Stimulated activated CD4-positive, alpha-beta T cell treated with anti-CD3 and anti-CD28 coated beads, Interleukin-1b, Interleukin-23, amount 100 ng/mL, for 4 hours (primary cell): ENCODE results near the gene REM2.

Experiments
- DNase-seq, 2 donors: peaks; one replicate each; pipeline ENCODE4 v3.0.0-alpha.2; 2020; ENCODE audit warnings: low read depth in 2 of 2

REM2 gene, protein sequence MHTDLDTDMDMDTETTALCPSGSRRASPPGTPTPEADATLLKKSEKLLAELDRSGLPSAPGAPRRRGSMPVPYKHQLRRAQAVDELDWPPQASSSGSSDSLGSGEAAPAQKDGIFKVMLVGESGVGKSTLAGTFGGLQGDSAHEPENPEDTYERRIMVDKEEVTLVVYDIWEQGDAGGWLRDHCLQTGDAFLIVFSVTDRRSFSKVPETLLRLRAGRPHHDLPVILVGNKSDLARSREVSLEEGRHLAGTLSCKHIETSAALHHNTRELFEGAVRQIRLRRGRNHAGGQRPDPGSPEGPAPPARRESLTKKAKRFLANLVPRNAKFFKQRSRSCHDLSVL

DNA sequence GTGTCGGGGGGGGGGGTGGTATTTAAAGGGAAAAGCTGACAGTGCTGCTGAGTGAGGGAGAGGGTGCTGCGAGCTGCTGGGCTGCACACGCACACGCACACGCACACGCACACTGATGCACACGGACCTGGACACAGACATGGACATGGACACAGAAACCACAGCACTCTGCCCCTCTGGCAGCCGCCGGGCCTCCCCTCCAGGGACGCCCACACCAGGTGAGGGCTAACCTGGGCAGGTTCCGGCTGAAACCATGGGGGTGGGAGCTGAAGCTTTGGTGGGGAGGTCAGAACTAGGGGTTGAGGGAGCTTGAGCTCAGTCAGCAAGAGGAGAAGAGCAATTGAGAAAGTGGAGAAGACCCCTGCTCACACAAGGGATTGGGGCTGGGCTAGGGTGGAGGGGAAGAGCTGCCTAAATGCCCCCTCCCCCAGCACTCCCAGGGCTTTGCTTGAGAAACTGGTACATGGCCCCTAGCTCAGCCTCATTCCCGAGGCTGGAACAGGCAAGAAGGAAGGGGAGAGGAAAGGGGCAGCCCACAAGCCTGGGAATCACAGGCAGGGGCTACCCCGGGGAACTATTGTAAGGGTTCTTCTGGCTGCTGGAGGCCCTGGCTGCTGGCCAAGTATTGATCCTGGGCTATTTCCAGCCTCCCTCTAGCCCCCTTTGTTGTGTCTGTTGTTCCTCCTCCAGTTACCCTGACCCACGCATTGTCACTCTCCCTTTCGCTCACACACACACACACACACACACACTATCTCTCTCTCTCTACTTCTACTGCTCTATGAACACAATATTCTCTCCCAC, at the start of gene REM2:
REM2 (plus strand) TSS at position 50 of the 804 bp plus-strand sequence; CDS start at position 116, 66 bp downstream.
- no peak for DNase-seq

DNA sequence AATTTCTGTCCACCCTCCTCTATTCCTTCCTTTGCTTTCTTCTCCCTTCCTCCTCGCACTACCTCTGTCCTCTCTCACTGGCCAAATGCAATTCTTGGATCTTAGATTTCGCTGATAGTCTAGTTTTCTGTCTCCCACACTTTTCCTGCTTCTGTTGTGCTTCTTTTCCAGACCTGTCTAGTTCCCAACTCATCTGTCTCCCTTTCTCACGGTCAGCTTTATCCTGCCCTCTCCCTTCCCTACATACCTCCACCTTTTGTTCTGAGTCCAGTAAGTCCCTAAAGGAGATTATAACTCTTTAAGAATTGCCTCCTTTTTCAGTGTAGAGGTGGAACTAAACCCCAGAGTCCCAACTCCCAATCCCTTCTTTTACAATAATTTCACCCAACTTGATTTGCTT, 47.5 kb upstream of the REM2 start:
- no peak for DNase-seq

DNA sequence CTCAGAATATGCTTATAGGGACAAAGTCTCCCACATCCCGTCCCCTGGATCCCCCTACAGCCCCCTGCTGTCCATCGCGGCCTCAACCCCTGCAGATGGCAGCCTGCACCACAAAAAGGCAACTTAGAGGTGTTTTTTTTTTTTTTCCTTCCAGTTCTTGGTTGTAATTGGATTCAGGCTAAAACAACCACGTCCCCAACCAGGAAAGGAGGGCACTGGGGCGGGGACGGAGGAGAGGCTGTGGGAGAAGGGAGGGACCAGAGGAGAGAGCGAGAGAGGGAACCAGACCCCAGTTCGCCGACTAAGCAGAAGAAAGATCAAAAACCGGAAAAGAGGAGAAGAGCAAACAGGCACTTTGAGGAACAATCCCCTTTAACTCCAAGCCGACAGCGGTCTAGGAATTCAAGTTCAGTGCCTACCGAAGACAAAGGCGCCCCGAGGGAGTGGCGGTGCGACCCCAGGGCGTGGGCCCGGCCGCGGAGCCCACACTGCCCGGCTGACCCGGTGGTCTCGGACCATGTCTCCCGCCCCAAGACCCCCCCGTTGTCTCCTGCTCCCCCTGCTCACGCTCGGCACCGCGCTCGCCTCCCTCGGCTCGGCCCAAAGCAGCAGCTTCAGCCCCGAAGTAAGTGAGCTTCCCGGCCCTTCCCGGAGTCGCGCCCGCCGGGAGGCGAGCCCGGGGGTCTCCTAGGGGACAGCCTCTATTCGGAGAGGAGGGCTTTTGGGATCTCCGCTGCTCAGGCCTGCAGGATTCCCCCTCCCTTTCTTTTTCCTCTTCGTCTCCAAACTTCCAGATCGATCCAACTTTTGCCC, 46.5 kb upstream of the REM2 start, which contains the start of gene MMP14:
MMP14 (plus strand) TSS at position 285 of the 813 bp plus-strand sequence; CDS start at position 518, 233 bp downstream.
- no peak for DNase-seq

DNA sequence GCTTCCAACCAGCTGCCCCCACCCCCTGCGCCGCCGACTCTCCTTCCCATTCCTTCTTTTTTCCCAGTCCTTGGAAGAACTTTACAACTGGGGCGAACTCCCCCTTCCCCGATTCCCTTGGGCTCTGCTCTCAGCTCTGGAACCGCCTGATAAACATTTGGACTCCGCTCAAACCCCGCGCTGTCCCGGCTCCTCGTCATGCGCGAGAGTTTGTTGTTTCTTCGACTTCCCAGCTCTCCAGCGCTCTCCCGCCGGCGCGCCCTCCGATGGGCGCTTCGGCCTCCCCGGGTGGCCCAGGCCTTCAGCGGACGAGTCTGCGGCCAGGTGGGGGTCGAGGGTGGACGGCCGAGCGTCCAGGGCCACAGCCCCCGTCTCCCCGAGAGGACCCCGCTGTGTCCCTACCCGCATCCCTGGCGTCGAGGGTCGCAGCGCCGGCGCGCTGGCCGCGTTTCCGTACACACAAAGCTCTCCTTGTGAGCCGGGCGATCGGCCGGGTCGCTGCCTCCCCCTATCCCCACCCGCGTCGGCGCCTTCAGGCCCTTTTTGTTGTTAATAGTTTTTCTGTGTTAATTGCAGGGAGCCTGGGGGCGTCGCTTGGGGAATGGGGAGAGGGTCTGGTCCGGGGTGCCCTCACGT, 45.8 kb upstream of the REM2 start:
- DNase-seq, result no peak

DNA sequence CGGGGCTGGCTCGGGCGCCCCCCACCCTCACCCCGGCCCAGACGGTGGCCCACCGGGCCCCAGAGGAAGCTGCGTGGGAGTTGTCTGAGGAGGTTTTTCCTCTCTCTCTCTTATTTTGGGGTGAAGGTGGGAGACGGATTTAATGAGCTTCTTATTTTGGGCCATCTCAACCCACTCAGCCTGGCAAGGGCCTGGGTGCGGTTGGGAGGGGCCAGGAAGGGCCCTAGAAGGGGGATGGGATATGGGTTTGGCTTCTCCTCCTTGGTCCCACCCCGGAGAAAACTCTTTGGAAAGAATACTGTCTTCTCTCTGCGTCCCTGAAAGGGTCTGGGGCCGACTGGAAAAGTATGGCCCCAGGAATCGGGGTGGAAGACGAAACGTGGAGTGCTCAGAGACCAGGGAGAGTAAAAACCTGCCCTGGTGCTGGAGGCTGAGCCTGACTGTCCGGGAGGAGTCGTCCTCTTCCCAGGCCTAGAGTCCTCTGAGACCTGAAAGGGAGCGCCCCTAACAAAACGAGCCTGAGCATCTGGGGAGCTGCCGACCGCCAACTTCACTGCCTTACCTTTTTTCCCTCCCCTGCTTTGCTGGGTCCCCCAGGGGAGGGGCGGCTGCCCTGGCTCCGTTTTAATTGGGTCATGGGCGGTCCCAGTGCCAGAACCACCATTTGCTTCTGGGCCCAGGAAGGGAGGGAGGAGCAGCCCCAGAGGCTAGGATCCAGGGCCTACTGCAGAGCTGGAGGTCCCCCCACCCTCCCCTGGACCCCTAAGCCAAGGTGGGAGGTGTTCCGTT, 45.1 kb upstream of the REM2 start:
- DNase-seq, result no peak

DNA sequence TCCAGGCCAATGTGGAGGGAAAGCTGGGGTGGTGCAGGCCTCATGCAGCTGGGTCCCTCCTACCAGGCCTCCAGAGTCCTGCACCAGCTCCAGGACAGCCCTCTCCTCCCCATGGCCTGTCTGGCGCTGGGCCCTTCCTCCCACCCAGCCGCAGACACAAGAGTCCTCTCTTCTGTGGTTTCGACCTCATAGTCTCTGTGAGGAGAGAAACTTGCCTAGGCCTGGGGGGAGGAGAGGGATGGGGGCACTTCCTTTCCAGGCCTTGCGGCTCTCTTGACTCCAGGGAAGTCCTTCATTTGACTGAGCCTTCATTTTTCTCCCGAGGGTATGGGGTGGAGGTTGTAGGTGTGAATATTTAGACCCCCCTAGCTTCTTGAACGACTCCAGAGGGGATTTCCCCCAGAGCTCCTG, 44.4 kb upstream of the REM2 start:
- no peak for DNase-seq

DNA sequence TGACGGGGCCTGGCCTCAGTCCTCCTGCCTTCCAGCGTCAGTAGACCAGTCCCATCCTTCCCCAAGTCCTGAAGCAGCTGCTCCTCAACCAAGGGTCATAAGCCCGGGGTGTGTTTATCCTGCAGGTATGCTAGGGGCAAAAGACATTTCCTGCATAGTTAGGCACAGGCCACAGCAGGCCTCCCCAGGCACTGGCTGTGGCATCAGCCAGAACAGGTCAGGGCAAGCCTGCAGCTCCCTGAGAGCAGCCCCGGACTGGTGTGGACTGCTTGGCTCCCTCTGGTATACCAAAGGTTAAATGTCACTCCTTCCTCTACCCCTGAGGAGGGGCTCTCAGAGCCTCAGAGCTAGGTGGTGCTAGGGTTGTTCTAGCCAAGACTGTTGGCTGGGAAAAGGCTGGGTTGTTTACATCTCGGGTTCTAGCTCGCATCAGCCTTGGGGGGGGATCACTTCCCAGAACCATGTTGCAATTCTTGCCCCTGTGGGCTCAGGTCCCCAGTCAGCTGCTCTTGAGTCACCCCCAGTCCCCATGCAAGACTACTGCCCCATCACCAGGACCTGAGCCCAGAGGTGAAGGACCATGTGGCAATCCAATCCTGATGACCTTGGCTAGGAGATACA, 43.8 kb upstream of the REM2 start:
- DNase-seq, result no peak

DNA sequence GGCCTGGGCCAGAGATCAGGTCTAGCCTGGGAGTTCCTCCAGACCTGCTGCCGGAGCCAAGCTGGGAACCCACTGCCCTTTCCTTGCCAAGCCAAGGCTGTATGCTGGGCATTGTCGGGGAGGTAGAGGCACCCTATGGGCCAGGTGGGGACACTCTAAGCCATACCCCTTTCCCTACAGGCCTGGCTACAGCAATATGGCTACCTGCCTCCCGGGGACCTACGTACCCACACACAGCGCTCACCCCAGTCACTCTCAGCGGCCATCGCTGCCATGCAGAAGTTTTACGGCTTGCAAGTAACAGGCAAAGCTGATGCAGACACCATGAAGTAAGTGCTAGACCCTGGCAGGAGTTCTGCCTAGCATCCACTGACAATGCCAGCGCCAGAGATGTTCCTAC, 41.7 kb upstream of the REM2 start:
- DNase-seq, result no peak

DNA sequence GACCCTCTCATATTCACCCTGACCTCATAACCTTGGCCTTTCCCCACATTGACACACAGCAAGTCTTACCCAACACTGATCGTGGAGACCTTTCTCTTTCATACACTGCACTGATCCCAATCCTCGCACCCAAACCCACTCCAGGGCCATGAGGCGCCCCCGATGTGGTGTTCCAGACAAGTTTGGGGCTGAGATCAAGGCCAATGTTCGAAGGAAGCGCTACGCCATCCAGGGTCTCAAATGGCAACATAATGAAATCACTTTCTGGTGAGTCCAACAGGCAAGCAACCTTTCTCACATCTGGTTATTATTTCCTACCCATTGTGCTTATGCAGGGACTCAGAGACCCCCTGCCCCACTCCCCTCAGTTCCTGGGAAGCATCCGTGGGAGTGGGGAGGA, 41.3 kb upstream of the REM2 start:
- no peak for DNase-seq

DNA sequence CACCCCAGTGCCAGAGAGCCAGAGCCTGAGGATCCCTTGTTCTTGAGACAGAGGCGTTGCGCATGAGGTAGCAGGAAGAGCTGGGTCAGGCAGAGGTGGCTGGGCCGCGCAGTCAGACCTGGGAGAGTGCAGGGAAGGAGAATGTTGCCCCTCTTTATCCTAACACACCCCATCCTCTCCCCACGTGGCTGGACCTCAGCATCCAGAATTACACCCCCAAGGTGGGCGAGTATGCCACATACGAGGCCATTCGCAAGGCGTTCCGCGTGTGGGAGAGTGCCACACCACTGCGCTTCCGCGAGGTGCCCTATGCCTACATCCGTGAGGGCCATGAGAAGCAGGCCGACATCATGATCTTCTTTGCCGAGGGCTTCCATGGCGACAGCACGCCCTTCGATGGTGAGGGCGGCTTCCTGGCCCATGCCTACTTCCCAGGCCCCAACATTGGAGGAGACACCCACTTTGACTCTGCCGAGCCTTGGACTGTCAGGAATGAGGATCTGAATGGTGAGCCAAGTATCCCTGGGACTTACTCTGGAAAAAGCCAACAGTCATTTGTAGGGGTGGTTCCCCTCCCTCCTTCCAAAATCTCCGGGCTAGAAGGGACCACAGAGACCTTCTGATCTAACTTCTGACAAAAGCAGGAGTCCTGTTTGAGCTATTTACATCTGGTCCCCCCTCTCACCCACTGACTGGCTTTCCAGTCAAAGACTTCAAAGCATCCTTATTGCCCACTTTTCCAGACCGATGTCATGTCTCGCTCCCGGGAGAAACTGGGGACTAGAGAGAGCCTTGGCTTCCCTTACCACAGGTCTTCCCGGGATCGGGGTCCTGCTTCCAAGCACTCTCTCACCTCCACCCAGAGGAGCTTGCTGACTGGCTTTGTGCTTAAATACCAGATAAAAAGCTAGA, 40.6 kb upstream of the REM2 start:
- DNase-seq, result no peak

DNA sequence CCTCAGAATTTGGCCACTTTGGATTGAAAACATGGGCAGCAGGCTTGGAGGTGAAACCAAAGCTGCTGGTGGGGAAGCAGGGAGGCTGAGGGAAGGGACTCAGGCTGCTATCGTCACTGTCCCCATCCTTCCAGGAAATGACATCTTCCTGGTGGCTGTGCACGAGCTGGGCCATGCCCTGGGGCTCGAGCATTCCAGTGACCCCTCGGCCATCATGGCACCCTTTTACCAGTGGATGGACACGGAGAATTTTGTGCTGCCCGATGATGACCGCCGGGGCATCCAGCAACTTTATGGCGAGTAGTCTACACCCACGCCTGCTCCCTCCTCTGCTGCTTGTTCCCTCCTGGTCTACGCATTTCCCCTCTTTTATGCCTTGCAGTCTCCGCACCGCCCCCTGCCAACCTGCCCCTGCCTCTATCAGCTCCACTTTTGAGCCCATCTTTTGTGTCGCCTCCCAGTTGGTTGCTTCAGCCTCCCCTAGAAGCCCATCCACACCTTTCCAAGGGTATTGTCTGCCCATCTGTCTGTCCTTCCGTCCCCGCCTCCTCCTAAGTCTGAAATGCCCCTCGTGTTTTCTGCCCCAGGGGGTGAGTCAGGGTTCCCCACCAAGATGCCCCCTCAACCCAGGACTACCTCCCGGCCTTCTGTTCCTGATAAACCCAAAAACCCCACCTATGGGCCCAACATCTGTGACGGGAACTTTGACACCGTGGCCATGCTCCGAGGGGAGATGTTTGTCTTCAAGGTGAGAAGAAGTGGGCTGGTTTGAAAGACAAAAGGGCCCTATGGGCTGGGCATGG, 39.7 kb upstream of the REM2 start:
- DNase-seq, result no peak

DNA sequence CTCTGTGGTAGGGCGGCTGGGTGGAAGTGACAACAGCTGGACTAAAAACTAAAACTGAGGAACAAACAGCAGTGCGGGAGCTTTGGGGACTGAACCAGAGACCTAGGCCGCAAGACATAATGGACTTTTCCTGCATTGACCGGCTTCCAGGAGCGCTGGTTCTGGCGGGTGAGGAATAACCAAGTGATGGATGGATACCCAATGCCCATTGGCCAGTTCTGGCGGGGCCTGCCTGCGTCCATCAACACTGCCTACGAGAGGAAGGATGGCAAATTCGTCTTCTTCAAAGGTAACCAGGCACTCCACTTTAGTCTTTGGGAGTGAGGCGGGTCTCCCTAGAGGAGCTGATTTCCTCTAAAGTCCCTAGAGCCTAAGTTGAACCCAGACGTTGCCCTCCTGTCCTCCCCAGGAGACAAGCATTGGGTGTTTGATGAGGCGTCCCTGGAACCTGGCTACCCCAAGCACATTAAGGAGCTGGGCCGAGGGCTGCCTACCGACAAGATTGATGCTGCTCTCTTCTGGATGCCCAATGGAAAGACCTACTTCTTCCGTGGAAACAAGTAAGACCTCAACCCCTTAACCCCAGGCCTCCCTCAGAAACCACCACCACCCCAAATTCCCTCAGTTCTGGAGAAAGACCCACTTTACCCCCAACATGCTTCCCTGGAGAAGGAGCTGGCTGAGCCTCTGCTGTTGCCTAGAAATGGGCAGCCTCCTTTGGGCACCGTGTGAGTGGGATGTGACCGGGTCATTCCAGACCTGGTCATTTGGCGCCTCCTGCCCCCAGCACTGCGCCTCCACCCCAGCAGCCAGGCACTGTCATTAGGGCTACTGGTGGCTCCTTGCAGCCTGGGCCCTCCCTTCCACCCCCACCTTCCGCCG, 38.6 kb upstream of the REM2 start:
- no peak for DNase-seq

DNA sequence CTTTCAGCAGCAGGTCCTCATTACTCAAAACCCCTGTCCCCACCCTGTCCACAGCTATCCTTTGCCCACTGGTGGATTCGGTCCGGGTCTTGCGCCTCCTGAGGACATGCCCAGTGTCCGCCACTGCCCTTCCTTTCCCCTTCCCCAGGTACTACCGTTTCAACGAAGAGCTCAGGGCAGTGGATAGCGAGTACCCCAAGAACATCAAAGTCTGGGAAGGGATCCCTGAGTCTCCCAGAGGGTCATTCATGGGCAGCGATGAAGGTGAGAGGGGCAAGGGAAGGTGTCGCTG, 38.0 kb upstream of the REM2 start:
- DNase-seq, result no peak

DNA sequence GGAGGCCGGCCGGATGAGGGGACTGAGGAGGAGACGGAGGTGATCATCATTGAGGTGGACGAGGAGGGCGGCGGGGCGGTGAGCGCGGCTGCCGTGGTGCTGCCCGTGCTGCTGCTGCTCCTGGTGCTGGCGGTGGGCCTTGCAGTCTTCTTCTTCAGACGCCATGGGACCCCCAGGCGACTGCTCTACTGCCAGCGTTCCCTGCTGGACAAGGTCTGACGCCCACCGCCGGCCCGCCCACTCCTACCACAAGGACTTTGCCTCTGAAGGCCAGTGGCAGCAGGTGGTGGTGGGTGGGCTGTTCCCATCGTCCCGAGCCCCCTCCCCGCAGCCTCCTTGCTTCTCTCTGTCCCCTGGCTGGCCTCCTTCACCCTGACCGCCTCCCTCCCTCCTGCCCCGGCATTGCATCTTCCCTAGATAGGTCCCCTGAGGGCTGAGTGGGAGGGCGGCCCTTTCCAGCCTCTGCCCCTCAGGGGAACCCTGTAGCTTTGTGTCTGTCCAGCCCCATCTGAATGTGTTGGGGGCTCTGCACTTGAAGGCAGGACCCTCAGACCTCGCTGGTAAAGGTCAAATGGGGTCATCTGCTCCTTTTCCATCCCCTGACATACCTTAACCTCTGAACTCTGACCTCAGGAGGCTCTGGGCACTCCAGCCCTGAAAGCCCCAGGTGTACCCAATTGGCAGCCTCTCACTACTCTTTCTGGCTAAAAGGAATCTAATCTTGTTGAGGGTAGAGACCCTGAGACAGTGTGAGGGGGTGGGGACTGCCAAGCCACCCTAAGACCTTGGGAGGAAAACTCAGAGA, 37.0 kb upstream of the REM2 start:
- DNase-seq, result no peak

DNA sequence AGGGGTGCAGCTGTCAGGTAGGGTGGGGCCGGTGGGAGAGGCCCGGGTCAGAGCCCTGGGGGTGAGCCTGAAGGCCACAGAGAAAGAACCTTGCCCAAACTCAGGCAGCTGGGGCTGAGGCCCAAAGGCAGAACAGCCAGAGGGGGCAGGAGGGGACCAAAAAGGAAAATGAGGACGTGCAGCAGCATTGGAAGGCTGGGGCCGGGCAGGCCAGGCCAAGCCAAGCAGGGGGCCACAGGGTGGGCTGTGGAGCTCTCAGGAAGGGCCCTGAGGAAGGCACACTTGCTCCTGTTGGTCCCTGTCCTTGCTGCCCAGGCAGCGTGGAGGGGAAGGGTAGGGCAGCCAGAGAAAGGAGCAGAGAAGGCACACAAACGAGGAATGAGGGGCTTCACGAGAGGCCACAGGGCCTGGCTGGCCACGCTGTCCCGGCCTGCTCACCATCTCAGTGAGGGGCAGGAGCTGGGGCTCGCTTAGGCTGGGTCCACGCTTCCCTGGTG, 36.2 kb upstream of the REM2 start:
- DNase-seq, result no peak

DNA sequence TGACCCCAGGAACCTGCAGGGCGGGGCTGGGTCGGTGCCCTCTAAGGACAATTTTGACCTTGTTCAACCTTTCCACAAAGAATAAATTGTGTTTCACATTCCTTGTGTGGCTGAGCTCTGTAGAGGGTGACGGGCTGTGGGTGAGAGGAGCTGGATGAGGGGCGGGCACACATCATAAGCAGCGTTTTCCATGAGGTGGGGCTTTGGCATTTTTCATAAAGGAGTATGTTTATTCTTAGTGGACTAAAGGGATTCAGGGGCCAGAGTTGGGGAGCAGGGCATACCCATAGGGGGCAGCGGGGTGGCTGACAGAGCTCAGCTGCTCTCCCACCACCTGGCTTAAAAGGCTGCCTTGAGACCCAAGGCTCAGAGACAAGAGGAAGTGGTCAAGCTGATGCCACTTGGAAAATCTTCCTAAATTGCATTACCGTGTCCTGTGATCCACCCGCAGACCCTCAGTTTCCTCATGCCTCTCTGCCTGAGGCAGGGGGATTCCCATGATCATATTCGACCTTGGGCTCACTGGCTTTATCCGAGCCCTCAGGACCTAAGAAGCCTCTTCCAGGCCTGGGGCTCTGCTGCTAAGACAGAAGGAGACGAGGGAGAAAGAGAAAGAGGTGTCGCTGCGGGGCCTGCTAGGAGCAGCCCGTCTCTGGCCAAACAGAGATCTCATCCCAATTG, 35.2 kb upstream of the REM2 start:
- DNase-seq, result no peak
